ENCODE measurements around the gene RBM12.

- TF ChIP-seq SP1 (IDR thresholded peaks at IDR 0.05) (no peak), FOXM1 (IDR thresholded peaks at IDR 0.05; ENCODE audit: borderline replicate concordance) (no peak)
Observed at GRCh38 chr20:35674921-35675320, 10.2 kb upstream of the RBM12 start.
